ENCODE results near the gene ANKRD13A. TPM values are rescaled to one million over a fixed set of nuclear protein-coding genes. Genes with fewer than 3 reads are reported as not detected.
"Not testable (repeated sequence)": the region's sequence is repeated elsewhere in the genome, so short reads cannot be mapped to it uniquely, and the experiment has no call there.

The ANKRD13A gene
- total RNA-seq, 1 donor from 2014 or later, result 38.0 TPM

- Mint-ChIP-seq H3K27me3 (no peaks in the 10 kb centered on the region), H3K4me3 (ENCODE audit: low read depth) (no peak overlapping the region), H3K36me3 (ENCODE audit: insufficient read depth) (peaks cover 10% of the 10 kb centered on the region)
Observed at GRCh38 chr12:110005319-110005973, 6.2 kb downstream of the ANKRD13A start.

GRCh38 chr12:110006115-110006514 lies 6.9 kb downstream of the ANKRD13A start:
- no peaks in the 10 kb centered on the region for H3K27me3 Mint-ChIP-seq
- no peaks in the 10 kb centered on the region for H3K4me1 Mint-ChIP-seq (ENCODE audit: low read depth)
- no peak overlapping the region for H3K4me3 Mint-ChIP-seq (ENCODE audit: low read depth)

More at GRCh38 chr12:110005319-110005973, 6.2 kb downstream of the ANKRD13A start:
- DNase-seq (ENCODE audit: low spot score, unreplicated experiment), result no peak
- Mint-ChIP-seq H3K4me1 (ENCODE audit: low read depth) (no peaks in the 10 kb centered on the region), H3K27ac (no peak overlapping the region), H3K9me3 (ENCODE audit: low read depth) (peaks cover 2% of the 10 kb centered on the region)
- TF ChIP-seq CTCF (IDR thresholded peaks at IDR 0.05; ENCODE audit: unreplicated experiment), result no peak

GRCh38 chr12:110007881-110008280 lies 8.7 kb downstream of the ANKRD13A start:
- Mint-ChIP-seq H3K4me3 (ENCODE audit: low read depth) (no peak overlapping the region), H3K27ac (no peak overlapping the region), H3K4me1 (ENCODE audit: low read depth) (no peaks in the 10 kb centered on the region), H3K27me3 (no peaks in the 10 kb centered on the region), H3K9me3 (ENCODE audit: low read depth) (peaks cover 2% of the 10 kb centered on the region), H3K36me3 (ENCODE audit: insufficient read depth) (peaks cover 10% of the 10 kb centered on the region)
- no peak for DNase-seq (ENCODE audit: low spot score, unreplicated experiment)
- TF ChIP-seq CTCF (IDR thresholded peaks at IDR 0.05; ENCODE audit: unreplicated experiment), result no peak

More at GRCh38 chr12:110006115-110006514, 6.9 kb downstream of the ANKRD13A start:
- Mint-ChIP-seq H3K36me3 (ENCODE audit: insufficient read depth) (peaks cover 10% of the 10 kb centered on the region), H3K9me3 (ENCODE audit: low read depth) (peaks cover 2% of the 10 kb centered on the region), H3K27ac (no peak overlapping the region)
- DNase-seq (ENCODE audit: low spot score, unreplicated experiment), result no peak
- TF ChIP-seq CTCF (IDR thresholded peaks at IDR 0.05; ENCODE audit: unreplicated experiment), result no peak

- not testable (repeated sequence) for H3K27me3 Mint-ChIP-seq; H3K4me1 Mint-ChIP-seq (ENCODE audit: low read depth); DNase-seq (ENCODE audit: low spot score, unreplicated experiment); H3K27ac Mint-ChIP-seq; H3K4me3 Mint-ChIP-seq (ENCODE audit: low read depth); H3K9me3 Mint-ChIP-seq (ENCODE audit: low read depth)
- peaks cover 10% of the 10 kb centered on the region for H3K36me3 Mint-ChIP-seq (ENCODE audit: insufficient read depth)
Observed at GRCh38 chr12:110008681-110009398, 9.6 kb downstream of the ANKRD13A start.

- no peak overlapping the region for H3K4me3 Mint-ChIP-seq (ENCODE audit: low read depth)
- H3K27me3 Mint-ChIP-seq, result no peaks in the 10 kb centered on the region
- no peaks in the 10 kb centered on the region for H3K4me1 Mint-ChIP-seq (ENCODE audit: low read depth)
- peaks cover 9% of the 10 kb centered on the region for H3K36me3 Mint-ChIP-seq (ENCODE audit: insufficient read depth)
- peaks cover 2% of the 10 kb centered on the region for H3K9me3 Mint-ChIP-seq (ENCODE audit: low read depth)
- TF ChIP-seq CTCF (IDR thresholded peaks at IDR 0.05; ENCODE audit: unreplicated experiment), result no peak
- DNase-seq (ENCODE audit: low spot score, unreplicated experiment), result no peak
- no peak overlapping the region for H3K27ac Mint-ChIP-seq
Observed at GRCh38 chr12:110010853-110011723, 11.9 kb downstream of the ANKRD13A start.
